NCI-H2029 treated with DMSO at 0.1 percent for 48 hours (cell line): ENCODE data around the gene TTC28.

Source experiments
- DNase-seq: peaks from one replicate; lab custom pipeline; 2025; lab: John Stamatoyannopoulos, UW

Gene TTC28

DNA sequence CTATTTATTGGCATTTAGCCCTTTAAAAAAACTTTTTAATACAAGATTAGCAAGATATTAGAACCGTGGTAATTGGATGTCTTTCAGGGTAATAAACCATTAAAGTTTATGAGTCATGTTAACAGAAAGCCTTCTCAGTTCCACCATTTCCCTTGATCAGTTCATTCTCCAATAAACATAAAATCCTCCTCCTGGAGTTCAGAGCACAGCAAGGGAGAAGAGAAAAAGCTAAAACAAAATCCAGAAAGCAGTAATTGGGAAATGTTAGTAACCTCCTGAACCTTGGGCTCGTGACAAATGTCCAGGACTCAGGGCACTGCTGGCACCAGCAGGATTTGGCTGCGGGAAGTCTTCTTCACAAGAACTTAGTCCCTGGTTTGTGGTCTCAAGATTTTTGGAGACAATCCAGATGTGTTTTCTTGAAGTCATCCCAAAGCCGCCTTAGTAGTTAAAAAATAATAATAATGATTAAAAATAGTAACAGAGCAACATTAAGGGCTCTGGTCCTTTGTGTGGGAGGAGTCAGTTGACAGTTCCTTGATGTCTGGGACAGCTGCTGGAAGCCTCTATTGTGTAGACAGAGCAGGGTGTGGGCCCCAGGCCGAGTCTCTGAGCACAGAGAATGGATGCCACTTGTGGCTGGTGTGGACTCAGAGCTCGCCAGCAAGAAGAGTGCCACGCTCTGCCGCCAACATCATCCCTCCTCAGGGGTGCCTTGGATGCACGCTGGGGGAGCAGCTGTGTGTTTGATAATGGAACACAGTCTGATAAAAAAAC is 717.2 kb downstream of the TTC28 start:
- no peak for DNase-seq

DNA sequence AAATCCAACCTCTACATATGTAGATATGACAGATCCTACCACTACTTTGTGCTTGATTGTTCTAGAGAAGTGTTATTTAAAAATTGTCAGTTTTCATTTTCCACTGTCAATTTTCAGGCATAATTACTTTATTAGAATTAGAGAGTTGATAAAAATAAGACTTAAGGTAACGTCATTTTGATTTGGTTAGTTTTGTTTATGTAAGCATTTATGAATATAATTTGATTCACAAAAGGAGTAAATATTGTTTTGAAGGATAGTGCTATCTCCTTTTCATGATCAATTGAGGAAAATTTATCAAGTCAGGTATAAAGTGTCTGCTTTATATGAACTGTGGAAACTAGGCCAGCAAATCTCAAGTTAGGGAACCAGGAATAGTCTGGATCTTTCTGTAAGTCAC is 718.0 kb downstream of the TTC28 start:
- no peak for DNase-seq

GRCh38 chr22:27961182-27961581 is 718.5 kb downstream of the TTC28 start:
- DNase-seq = no peak

DNA sequence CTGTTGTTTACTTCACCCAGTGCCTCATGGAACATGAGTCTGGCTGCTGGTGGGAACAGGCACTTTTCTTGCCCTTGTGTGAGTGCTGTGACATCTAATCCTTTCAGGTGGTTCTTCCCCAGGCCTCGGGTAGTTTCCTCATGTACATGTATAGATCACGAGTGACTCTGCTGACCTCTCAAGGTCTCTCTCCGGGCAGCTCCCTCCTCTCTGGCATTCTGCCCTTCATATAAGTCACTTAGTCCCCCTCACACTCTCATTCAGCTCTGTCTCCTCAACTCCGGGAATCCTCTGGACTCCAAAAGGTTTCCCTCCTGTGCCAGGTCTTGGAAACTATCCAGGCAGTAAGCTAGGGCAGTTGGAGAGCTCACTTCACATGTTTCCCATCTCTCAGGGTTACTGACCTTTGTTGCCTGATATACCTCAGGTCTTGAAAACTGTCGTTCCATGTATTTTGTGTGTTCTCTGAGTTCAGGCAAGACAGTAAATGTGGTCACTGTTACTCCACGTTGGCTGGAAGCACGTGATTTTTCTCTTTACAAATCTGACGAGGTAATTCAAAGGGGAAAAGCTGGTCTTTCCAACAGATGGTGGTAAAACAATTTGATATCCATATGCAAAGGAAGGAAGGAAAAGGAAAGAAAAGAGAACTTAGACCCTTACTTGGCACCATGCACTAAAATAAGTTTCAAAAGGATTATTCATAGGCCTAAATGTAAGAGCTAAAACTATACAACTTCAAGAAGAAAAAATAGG is 720.1 kb downstream of the TTC28 start:
- DNase-seq = no peak

- no peak for DNase-seq
Measured at GRCh38 chr22:27952779-27953178, 726.9 kb downstream of the TTC28 start.

- DNase-seq = no peak
Measured at GRCh38 chr22:27952091-27952490, 727.5 kb downstream of the TTC28 start.

GRCh38 chr22:27949421-27949820 is 730.2 kb downstream of the TTC28 start:
- DNase-seq = no peak

DNA sequence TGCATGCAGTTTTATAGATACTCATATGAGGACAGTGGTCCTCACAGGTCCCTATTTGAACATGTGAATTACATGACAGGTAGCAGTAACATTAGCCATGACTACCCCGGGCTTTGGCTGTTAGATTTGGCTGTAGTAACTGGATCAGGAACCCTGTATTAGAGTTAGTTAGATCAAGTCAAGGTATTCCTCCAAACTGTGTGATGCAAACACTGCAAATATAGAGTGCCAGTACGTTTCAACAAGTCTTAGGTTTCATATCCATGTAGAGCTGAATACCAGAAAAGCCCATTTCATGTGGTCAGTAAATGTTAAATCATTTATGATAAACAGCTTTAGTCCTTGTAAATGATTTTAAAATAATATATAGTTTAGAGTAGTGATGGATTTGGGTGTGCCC is 731.1 kb downstream of the TTC28 start:
- no peak for DNase-seq

DNA sequence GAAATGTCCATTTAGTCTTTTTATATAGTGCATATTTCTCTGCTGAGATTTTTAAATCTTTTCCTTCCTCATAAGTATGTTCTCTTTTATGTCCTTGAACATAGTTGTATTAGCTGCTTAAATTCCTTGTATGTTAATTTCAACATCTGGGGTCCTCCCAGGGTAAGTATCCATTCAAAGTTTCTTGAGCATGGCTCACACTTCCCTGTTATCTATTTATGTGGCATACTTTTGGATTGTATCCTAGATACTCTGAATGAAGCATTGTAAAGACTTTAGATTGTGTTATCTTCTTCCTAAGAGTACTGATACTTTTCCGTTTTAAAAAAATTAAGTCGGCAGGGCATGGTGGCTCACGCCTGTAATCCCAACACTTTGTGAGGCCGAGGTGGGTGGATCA is 732.2 kb downstream of the TTC28 start:
- no peak for DNase-seq

GRCh38 chr22:27941143-27941542 is 738.5 kb downstream of the TTC28 start:
- no peak for DNase-seq

GRCh38 chr22:27937453-27937852 is 742.2 kb downstream of the TTC28 start:
- DNase-seq = no peak

GRCh38 chr22:27935897-27936296 is 743.7 kb downstream of the TTC28 start:
- no peak for DNase-seq

GRCh38 chr22:27934069-27934468 is 745.6 kb downstream of the TTC28 start:
- DNase-seq = no peak

GRCh38 chr22:27933186-27933983 is 746.3 kb downstream of the TTC28 start:
- DNase-seq = no peak

GRCh38 chr22:27930331-27931060 is 749.1 kb downstream of the TTC28 start:
- no peak for DNase-seq
